Lung (tissue), 16 donors: ENCODE measurements around the gene GFRAL. TPM values are rescaled to one million over a fixed set of nuclear protein-coding genes. Genes with fewer than 3 reads are reported as not detected.

Experiments
- ATAC-seq: fragments of 200-7000 bp; cut with Tn5 transposase; one replicate; pipeline ENCODE4 v1.9.1; 2020; ENCODE audit warnings: moderate number of reproducible peaks; ENCODE audit not compliant: insufficient read depth, low FRiP score
- DNase-seq, 3 donors: peaks; one replicate each; pipeline ENCODE4 v3.0.0-alpha.2; 2013 to 2017
- H3K27ac ChIP-seq, 2 donors: one replicate each; pipeline ENCODE4 v1.5.1; 2013; ENCODE audit warnings: mild to moderate bottlenecking in 2 of 2, moderate library complexity in 2 of 2, control low read depth in 1 of 2, inconsistent platforms in 1 of 2, low read depth in 1 of 2, low read length in 1 of 2
- H3K27me3 ChIP-seq, 3 donors: one replicate each; pipeline ENCODE4 v1.5.1; 2013; ENCODE audit warnings: low read length in 2 of 3; ENCODE audit not compliant: control insufficient read depth in 3 of 3, insufficient read depth in 3 of 3
- H3K36me3 ChIP-seq, 4 donors: one replicate each; pipeline ENCODE4 v1.5.1; 2013; ENCODE audit warnings: low read length in 4 of 4, mild to moderate bottlenecking in 1 of 4, moderate library complexity in 1 of 4; ENCODE audit not compliant: control insufficient read depth in 4 of 4, insufficient read depth in 4 of 4
- H3K4me1 ChIP-seq, 5 donors: one replicate each; pipeline ENCODE4 v1.5.1; 2013; ENCODE audit warnings: low read length in 5 of 5, mild to moderate bottlenecking in 2 of 5, moderate library complexity in 1 of 5; ENCODE audit not compliant: control insufficient read depth in 5 of 5, insufficient read depth in 5 of 5
- H3K4me3 ChIP-seq: one replicate; pipeline ENCODE4 v1.5.1; 2013; ENCODE audit warnings: mild to moderate bottlenecking, control low read depth, moderate library complexity
- H3K9ac ChIP-seq, 2 donors: one replicate each; pipeline ENCODE4 v1.5.1; 2013; ENCODE audit warnings: low read length in 2 of 2, control low read depth in 1 of 2; ENCODE audit not compliant: insufficient read depth in 1 of 2
- H3K9me3 ChIP-seq, 4 donors: one replicate each; pipeline ENCODE4 v1.5.1; 2013; ENCODE audit warnings: low read length in 3 of 4, mild to moderate bottlenecking in 1 of 4, moderate library complexity in 1 of 4; ENCODE audit not compliant: control insufficient read depth in 4 of 4, insufficient read depth in 3 of 4
- WGBS, 2 donors: extraction: QIAGEN DNeasy Blood & Tissue Kit; methylation state at CpG; one replicate each; pipeline ENCODE4 v1.1.7; 2013; 5-methylcytosine and 5-hydroxymethylcytosine counted together
- long read RNA-seq, 5 donors: transcript quantifications; one replicate each; lab custom pipeline, GENCODE V29; 2026
- polyA plus RNA-seq, 2 donors: library from polyadenylated mRNA; stranded (reverse); fragments of 200-250 nt; gene quantifications; one replicate each; pipeline ENCODE4 v1.2.1, GENCODE V29; 2013
- total RNA-seq, 2 donors: library from RNA; depleted of rRNA in 1 of 2; stranded (reverse); fragments of >200 nt in 1 of 2; gene quantifications; one replicate each; pipeline ENCODE4 v1.2.1, GENCODE V29; 2014 to 2021
- TF ChIP-seq, protein P1 (sequence below): IDR thresholded peaks from 2 replicates; pipeline ENCODE4 v1.5.1; 2012; ENCODE audit warnings: mild to moderate bottlenecking; ENCODE audit errors: control extremely low read depth, extremely low read depth
- donor health status: control.
- donor health status: control.
- donor health status: Bipolar disorder and iron deficiency.
- donor health status: healthy.
- donor health status: DM: yes; HTN: yes; CAD: no.

GFRAL gene, protein sequence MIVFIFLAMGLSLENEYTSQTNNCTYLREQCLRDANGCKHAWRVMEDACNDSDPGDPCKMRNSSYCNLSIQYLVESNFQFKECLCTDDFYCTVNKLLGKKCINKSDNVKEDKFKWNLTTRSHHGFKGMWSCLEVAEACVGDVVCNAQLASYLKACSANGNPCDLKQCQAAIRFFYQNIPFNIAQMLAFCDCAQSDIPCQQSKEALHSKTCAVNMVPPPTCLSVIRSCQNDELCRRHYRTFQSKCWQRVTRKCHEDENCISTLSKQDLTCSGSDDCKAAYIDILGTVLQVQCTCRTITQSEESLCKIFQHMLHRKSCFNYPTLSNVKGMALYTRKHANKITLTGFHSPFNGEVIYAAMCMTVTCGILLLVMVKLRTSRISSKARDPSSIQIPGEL
- not detected for total RNA-seq
- not detected for polyA plus RNA-seq
- long read RNA-seq, donor 1 = 0 reads
- long read RNA-seq, donor 2 = 0 reads
- long read RNA-seq, donor 3 = 0 reads
- long read RNA-seq, donor 4 = 0 reads
- long read RNA-seq, donor 5 = 0 reads

DNA sequence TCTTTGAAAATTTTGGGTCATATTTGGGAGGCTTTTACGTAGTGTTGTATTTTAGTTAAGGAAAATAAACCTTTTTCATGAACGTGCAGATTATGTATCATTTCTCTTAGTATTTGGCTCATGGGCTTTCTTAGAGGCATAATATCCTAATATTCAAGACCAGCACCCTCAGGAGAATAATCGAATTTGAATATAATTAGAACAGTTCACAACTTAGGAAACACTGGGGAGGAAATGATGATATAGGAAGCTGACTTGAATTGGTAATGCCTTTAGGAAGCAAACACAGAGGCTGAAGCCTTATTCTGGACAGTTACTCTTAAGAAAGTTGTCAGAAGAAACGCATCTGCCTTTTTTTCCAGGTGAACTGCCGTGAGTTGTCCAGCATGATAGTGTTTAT lies at the start of gene GFRAL:
Gene GFRAL, plus strand, starts transcription at position 301 of the 400 bp plus-strand sequence. Its CDS starts 86 bp downstream, at position 387.
- Histone ChIP-seq H3K4me3 (no peak within 1 kb of the TSS), H3K9me3 (no peaks in the 10 kb centered on the region), H3K36me3 (no peaks in the 10 kb centered on the region), H3K9ac (no peak within 1 kb of the TSS), H3K27me3 (no peaks in the 10 kb centered on the region), H3K4me1 (no peaks in the 10 kb centered on the region), H3K27ac (no peak within 1 kb of the TSS)
- TF ChIP-seq, protein P1, sequence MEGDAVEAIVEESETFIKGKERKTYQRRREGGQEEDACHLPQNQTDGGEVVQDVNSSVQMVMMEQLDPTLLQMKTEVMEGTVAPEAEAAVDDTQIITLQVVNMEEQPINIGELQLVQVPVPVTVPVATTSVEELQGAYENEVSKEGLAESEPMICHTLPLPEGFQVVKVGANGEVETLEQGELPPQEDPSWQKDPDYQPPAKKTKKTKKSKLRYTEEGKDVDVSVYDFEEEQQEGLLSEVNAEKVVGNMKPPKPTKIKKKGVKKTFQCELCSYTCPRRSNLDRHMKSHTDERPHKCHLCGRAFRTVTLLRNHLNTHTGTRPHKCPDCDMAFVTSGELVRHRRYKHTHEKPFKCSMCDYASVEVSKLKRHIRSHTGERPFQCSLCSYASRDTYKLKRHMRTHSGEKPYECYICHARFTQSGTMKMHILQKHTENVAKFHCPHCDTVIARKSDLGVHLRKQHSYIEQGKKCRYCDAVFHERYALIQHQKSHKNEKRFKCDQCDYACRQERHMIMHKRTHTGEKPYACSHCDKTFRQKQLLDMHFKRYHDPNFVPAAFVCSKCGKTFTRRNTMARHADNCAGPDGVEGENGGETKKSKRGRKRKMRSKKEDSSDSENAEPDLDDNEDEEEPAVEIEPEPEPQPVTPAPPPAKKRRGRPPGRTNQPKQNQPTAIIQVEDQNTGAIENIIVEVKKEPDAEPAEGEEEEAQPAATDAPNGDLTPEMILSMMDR = no peak
- ATAC-seq (no peak), DNase-seq (no peak)
- 73 to 80% methylated on average over 5 of the region's 5 CpGs for WGBS, 2 donors

DNA sequence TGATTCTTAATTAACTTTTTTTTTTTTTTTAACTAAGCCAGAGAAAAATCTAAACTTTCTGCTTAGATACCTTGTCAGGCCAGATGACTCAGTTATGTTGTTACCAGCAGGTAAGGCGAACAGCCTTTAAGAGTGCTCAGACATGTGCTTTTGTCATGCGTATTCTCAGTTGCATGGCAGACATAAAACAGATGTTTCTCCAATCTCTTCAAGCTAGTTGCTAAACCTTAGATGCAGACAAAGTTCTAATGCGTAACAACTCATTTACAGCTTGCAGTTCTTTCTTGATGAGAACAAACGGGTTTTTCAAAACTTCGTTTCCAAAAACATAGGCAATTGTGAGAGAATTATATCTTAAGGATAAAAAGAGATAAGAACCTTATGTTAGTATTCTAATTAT lies 49.6 kb upstream of the GFRAL start:
- TF ChIP-seq, protein P1 = no peak
- WGBS, 2 donors = 81 to 85% methylated on average over 5 of the region's 5 CpGs
- no peak for ATAC-seq
- Histone ChIP-seq H3K27ac (no peak overlapping the region), H3K9ac (no peak overlapping the region), H3K4me1 (peaks cover 0 to 6% (median 0%) of the 10 kb centered on the region in 5 donors), H3K27me3 (no peaks in the 10 kb centered on the region), H3K4me3 (no peak overlapping the region), H3K9me3 (no peaks in the 10 kb centered on the region), H3K36me3 (no peaks in the 10 kb centered on the region)
- DNase-seq = peak in 2 of 3 donors; percentile 82 to 86

DNA sequence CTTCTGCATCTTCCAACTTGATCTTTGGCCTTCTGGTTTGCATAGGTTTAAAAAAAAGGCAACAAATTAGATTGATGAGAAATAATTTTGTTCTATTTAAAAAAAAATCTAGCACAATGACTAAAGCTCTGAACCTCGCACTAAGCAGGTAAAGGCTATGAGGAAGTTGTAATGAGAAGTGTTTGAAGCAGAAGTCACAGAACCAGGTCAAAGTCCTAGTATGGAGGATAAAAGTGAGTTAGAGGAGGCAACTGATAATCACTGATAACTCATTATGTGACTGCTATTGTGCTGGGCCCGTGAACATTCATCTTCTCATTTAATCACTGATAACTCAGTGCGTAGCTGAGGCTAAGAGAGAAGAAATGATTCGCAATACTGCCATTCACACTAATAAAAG lies 46.1 kb upstream of the GFRAL start:
- TF ChIP-seq, protein P1 = no peak
- DNase-seq = no peak
- Histone ChIP-seq H3K36me3 (no peaks in the 10 kb centered on the region), H3K4me1 (peaks cover 0 to 6% (median 0%) of the 10 kb centered on the region in 5 donors), H3K27me3 (no peaks in the 10 kb centered on the region), H3K4me3 (no peak overlapping the region), H3K27ac (no peak overlapping the region), H3K9ac (no peak overlapping the region), H3K9me3 (no peaks in the 10 kb centered on the region)
- WGBS, 2 donors = 78 to 81% methylated on average over 4 of the region's 4 CpGs
- no peak for ATAC-seq
